GM21528 (cell line): ENCODE data around the gene SP3.

ENCODE experiments used
- ATAC-seq: cut with Tn5 transposase; IDR thresholded peaks from one replicate; pipeline ENCODE4 v1.9.1; 2021; ENCODE audit warnings: mild to moderate bottlenecking, moderate library complexity; ENCODE audit not compliant: unreplicated experiment, low FRiP score

SP3 gene

GRCh38 chr2:173970516-173970924 is 5.3 kb upstream of the SP3 start:
- no peak for ATAC-seq

- ATAC-seq = no peak
Measured at GRCh38 chr2:173969886-173970285, 4.7 kb upstream of the SP3 start.

- no peak for ATAC-seq
Measured at GRCh38 chr2:173968551-173968950, 3.4 kb upstream of the SP3 start.

GRCh38 chr2:173966274-173967098 is 1.3 kb upstream of the SP3 start:
- ATAC-seq = no peak

- peak; percentile 18 for ATAC-seq
Measured at GRCh38 chr2:173964565-173965371, 405 bp downstream of the SP3 start.

GRCh38 chr2:173963817-173964564 is 1.2 kb downstream of the SP3 start:
- peak; percentile 59 for ATAC-seq

- ATAC-seq = peak; percentile 18
Measured at GRCh38 chr2:173963323-173963816, 1.8 kb downstream of the SP3 start.

- ATAC-seq = no peak
Measured at GRCh38 chr2:173962583-173963110, 2.5 kb downstream of the SP3 start.

GRCh38 chr2:173962031-173962430 is 3.1 kb downstream of the SP3 start:
- no peak for ATAC-seq

- ATAC-seq = no peak
Measured at GRCh38 chr2:173961346-173961705, 3.8 kb downstream of the SP3 start.

GRCh38 chr2:173959909-173960308 is 5.3 kb downstream of the SP3 start:
- no peak for ATAC-seq

GRCh38 chr2:173959358-173959884 is 5.8 kb downstream of the SP3 start:
- ATAC-seq = no peak

GRCh38 chr2:173958198-173958846 is 6.9 kb downstream of the SP3 start:
- no peak for ATAC-seq

GRCh38 chr2:173957517-173957916 is 7.7 kb downstream of the SP3 start:
- ATAC-seq = no peak

- no peak for ATAC-seq
Measured at GRCh38 chr2:173956454-173956853, 8.7 kb downstream of the SP3 start.

- no peak for ATAC-seq
Measured at GRCh38 chr2:173955867-173956266, 9.3 kb downstream of the SP3 start.

- no peak for ATAC-seq
Measured at GRCh38 chr2:173955004-173955403, 10.2 kb downstream of the SP3 start.

GRCh38 chr2:173953047-173953424 is 12.1 kb downstream of the SP3 start:
- ATAC-seq = no peak

GRCh38 chr2:173952267-173953046 is 12.7 kb downstream of the SP3 start:
- no peak for ATAC-seq
